GM20431 (cell line): ENCODE measurements around the gene BMAL1.

ENCODE experiments used
- in situ Hi-C: fragments of 300-500 bp; cut with MseI, MboI; formaldehyde crosslinking; loops from one replicate; pipeline ENCODE4 v1.15.0; 2020; ENCODE audit warnings: low sequenced_read_pairs; ENCODE audit not compliant: unreplicated experiment

BMAL1 gene

GRCh38 chr11:13289081-13289480 lies 11.5 kb downstream of the BMAL1 start:
- in situ Hi-C loops: no loop called here

GRCh38 chr11:13290221-13290980 lies 12.8 kb downstream of the BMAL1 start:
- in situ Hi-C loops: no loop called here

DNA sequence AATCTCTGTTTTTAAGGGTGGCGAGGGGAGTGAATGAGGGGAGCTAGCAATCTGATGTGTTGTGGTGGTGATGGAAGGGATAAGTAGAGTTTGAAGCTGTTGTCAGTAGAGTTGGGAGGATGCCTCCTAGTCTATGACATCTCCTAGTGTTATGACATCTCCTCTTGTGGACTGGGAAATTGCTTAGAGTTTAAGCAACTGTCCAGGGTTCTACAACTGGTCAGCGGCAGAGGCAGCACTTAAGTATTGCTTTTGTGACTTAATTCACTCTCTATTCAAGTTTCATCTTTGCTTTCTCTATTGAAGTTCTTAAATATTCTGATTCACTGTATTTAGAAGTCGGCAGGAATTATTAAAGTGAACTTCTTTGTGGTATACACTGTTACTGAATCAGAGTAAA lies 13.8 kb downstream of the BMAL1 start:
- in situ Hi-C loops: no loop called here

DNA sequence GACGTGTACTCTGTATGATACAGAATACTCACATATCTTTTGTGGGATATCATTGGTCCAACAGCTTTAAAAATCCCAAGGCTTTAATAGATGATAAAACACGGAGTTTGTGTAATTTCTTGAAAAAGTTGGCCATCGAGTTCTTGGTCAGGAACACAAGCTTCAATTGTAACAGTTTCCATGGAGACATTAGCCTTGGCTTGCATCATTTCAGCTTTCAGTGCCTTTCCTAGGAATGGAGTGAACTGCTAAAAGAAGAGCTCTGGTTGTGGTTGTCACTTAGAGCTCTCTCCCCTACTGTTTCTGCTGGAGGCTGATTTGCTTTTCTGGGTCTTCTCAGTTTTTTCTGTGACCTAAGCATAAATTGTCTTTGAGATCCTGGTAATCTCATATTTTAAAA lies 14.2 kb downstream of the BMAL1 start:
- in situ Hi-C loops: no loop called here

DNA sequence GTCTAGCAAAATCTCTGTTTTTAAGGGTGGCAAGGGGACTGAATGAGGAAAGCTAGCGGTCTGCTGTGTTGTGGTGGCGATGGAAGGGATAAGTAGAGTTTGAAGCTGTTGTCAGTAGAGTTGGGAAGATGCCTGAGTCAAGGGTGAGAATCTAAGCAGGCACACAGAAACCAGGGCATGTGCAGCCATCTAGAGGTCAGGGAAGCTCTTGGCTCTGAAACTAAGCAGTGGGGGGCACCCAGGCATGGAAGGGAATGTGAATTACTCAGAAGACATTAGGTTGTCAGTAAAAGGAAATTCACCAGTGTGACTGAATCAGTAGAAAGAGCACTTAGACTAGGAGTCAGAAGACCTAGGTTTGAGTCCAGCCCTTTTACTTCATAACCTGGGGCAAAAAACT lies 15.4 kb downstream of the BMAL1 start:
- in situ Hi-C loops: no loop called here

GRCh38 chr11:13294178-13294577 lies 16.6 kb downstream of the BMAL1 start:
- in situ Hi-C loops: no loop called here

GRCh38 chr11:13294771-13295579 lies 17.4 kb downstream of the BMAL1 start:
- in situ Hi-C loops: no loop called here

DNA sequence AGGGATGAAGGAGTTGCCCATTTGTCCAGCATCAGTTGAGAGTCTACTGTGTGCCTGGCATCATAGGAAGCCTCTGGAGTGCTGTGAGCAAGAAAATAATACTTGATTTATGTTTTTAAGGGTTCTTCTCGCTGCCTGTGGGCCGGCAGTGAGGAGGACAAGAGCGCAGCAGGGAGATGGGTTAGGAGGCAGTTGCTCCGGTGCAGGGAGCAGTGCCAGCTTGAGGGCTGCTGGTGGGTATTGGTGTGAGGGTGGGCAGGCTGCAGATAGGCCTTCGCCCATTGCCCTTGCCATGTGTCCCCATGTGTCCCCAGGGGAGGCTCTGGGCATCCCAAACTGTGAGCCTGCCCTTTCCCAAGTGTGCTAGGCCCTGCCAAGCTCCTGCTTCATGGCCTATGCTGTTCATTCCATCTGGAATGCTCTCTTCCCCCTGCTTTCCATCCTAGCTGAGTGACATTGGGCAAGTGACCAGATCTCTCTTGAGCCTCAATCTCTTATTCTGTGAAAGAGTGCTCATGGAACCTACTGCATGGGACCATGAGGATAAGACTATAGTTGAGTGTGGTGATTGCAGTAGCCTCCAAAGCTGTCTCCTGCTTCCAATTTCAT lies 19.8 kb downstream of the BMAL1 start:
- in situ Hi-C loops: no loop called here

GRCh38 chr11:13297917-13298356 lies 20.3 kb downstream of the BMAL1 start:
- in situ Hi-C loops: no loop called here

- in situ Hi-C loops: no loop called here
These were observed 21.2 kb downstream of the BMAL1 start for GRCh38 chr11:13298765-13299164.

GRCh38 chr11:13301522-13301921 lies 23.9 kb downstream of the BMAL1 start:
- in situ Hi-C loops: no loop called here

DNA sequence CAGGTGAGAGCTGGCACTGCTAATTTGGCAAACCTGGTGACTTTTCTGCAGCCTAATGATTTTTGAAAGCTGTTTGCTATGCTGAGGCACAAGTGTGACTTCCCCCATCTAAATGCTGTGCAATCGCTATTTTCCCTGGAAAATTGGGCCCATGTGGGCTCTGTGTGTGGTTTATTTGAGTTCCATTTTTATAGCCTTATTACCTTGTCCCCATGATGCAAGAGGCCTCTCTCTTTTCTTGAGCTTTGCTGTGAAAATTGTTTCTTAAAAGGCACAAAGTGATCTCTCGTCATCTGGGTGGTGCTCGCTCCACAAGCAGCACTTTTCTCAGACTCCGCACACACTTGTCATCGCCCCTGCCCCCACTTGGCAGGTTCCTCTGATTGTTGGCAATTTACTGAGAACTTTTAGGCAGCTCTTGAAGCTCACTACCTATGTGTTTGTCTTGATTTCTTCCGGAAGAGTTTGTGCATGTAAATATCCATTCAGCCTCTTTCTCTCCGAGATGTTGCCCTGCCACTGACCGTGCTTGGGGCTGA lies 24.9 kb downstream of the BMAL1 start:
- in situ Hi-C loops: no loop called here

DNA sequence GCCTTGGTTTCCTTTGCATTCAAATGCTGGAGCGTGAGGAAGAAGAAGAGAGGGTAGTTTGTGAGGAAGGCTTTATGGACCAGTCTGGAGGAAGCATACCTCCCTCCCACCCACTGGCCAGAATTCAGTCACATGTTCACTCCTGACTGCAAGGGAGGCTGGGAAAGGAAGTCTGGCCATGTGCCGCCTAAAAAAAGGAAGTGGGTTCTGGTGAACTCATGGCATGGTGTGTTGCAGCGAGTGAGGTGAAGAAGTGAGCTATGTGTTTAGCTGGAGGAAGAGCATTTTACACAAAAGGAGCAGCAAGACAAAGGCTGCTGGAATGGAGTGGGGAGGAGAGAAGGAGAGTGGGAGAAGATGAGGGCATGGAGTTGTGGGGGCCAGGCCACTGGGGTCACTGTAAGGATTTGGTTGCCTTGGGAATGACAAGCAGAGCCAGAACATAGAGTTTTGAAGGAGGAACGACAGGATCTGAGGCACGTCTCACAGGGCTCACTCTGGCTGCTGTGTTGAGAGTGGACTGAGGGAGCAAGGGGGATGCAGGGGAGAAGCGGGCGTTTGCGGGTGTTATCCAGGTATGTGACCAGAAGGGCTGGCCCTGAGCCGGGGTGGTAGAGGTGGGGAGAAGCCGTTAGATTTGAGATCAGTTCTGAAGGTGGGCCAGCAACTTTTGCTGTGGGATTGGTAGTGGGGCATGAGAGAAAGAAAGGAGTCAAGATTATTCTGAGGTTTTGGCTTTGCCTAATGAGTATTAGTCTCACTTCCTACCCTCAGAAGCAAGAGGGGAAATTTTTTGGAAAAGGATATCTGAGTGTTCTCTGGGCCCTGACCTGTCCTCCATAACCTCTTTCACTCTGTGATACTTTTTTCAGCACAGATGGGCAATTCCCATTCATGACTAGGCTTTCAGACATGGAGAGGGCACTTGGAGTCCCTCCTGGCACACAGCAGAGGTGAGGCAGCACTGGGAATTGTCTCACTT lies 26.4 kb downstream of the BMAL1 start:
- in situ Hi-C loops: no loop called here

- in situ Hi-C loops: no loop called here
These were observed 27.2 kb downstream of the BMAL1 start for GRCh38 chr11:13304655-13305335.

DNA sequence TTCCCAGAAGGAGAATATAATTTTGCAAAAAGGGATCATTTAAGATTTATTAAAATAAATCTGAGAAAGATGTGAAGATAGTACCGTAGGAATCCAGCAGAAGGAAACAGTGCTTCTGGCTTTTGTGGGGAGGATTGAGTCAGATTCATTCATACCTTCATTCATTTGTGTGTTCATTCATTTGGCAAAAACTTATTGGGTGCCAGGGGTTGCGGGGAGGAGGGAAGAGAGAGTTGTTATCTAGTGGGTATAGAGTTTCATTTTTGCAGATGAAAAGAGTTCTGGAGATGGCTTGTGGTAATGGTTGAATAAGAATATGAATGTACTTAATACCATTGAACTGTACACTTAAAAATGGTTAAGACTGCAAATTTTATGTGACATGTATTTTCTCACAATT lies 31.1 kb downstream of the BMAL1 start:
- in situ Hi-C loops: no loop called here

DNA sequence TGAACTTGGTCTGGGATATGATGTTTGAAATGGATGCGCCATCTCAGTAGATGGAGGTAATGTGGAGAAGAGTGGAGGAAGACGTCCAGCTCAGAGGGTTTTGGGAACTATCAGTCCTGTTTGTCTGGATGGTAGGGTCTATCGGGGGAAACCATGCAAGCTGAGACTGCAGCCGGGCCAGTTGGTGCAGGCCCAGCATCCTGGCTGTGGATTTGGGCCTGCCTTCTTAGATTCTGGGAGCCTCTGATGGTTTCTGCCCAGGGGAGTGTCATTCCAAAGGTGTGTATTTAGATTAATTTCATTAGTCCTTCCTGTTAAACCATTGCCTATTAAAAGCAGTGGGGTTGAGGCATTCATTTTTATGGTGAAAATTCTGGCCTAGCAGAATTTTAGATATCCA lies 31.6 kb downstream of the BMAL1 start:
- in situ Hi-C loops: no loop called here

GRCh38 chr11:13310443-13310842 lies 32.9 kb downstream of the BMAL1 start:
- in situ Hi-C loops: no loop called here

DNA sequence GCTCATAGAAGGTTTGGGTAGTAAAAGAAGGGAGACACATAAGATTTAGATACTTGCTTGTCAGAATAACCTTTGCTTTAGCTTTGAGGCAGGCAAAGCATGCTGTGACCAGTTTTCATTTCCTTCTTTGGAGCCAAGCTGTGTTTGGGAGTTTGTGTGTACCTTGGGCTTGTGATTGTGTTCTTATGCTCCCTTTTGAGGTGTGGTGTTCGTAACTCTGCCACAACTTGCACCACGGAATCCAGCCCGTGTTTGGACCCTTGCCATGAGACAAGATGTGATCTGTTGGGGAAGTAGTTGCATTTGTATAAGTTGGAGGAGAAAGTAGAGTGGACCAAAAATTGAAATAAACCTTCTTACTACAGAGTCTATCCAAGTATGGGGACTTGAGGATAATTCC lies 34.0 kb downstream of the BMAL1 start:
- in situ Hi-C loops: no loop called here
